Fibroblast of the aortic adventitia (primary cell): ENCODE results near the gene TP73. TPM values are rescaled to one million over a fixed set of nuclear protein-coding genes. Genes with fewer than 3 reads are reported as not detected.

Source experiments
- DNase-seq: peaks from one replicate; pipeline ENCODE4 v3.0.0-alpha.2; 2010; ENCODE audit warnings: low read depth
- H3K4me3 ChIP-seq: 2 replicates; pipeline ENCODE4 v1.5.1; 2011; ENCODE audit warnings: low read depth, mild to moderate bottlenecking, control low read depth, low read length, moderate library complexity
- total RNA-seq: library from RNA; depleted of rRNA; stranded (reverse); fragments of >200 nt; gene quantifications from 2 replicates; pipeline ENCODE4 v1.2.3, GENCODE V29; 2012; ENCODE audit warnings: low replicate concordance
- TF ChIP-seq, protein P1 (sequence below): IDR thresholded peaks from 2 replicates; pipeline ENCODE4 v1.5.1; 2011; ENCODE audit warnings: mild to moderate bottlenecking, low read length, control low read depth, inconsistent platforms; ENCODE audit not compliant: insufficient read depth

The TP73 gene
- total RNA-seq, 1 donor, result 0.18 TPM

DNA sequence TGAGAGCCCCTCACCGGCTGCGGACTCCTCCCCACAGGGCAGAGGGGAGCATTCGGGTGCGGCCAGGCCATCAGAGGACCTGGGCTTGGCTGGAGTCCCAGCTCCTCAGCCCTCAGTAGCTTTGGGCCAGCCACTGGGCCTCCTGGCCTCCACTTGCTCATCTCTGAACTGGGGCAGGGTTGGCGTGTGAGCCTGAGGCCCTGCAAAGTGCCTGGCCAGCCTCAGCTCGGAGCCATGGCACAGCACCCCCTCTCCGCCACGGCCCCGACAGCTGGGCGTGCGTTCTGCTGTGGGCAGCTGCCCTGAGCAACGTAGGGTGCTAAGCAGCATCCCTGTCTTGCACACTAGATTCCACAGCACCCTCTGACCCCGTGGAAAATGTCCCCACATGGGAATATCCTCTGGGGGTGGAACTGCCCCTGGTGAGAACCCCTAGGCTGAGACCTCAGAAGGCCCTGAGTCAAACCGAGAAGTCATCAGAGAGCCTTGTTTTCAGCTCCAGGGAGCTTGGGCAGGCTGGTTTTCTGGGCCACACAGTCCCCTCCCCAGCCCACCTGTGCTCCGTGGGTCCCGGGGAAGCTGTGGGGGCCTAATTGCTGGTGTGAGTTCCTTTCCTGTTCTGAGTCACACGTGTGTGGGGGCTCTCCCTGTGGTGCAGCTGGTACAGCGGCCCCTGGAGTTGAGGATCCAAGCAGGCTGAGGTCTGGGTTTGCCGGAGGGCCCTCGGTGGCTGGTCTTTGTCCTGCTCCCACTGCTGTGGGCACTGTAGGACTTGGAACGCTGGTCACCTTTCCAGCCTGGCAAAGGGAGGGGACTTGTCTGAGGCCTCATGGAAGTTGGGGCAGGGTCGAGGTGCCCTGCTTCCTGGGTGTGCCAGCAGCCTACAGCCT is 24.5 kb downstream of the TP73 start:
- DNase-seq, result no peak
- TF ChIP-seq, protein P1, sequence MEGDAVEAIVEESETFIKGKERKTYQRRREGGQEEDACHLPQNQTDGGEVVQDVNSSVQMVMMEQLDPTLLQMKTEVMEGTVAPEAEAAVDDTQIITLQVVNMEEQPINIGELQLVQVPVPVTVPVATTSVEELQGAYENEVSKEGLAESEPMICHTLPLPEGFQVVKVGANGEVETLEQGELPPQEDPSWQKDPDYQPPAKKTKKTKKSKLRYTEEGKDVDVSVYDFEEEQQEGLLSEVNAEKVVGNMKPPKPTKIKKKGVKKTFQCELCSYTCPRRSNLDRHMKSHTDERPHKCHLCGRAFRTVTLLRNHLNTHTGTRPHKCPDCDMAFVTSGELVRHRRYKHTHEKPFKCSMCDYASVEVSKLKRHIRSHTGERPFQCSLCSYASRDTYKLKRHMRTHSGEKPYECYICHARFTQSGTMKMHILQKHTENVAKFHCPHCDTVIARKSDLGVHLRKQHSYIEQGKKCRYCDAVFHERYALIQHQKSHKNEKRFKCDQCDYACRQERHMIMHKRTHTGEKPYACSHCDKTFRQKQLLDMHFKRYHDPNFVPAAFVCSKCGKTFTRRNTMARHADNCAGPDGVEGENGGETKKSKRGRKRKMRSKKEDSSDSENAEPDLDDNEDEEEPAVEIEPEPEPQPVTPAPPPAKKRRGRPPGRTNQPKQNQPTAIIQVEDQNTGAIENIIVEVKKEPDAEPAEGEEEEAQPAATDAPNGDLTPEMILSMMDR, result no peak
- no peak overlapping the region for H3K4me3 ChIP-seq

- TF ChIP-seq, protein P1, result no peak
- no peak overlapping the region for H3K4me3 ChIP-seq
- DNase-seq, result no peak
Observed at GRCh38 chr1:3677484-3677883, 25.2 kb downstream of the TP73 start.

- no peak for DNase-seq
- no peak overlapping the region for H3K4me3 ChIP-seq
- TF ChIP-seq, protein P1, result no peak
Observed at GRCh38 chr1:3678361-3679097, 26.2 kb downstream of the TP73 start.

- H3K4me3 ChIP-seq, result no peak overlapping the region
- TF ChIP-seq, protein P1, result no peak
- DNase-seq, result no peak
Observed at GRCh38 chr1:3679098-3679555, 26.8 kb downstream of the TP73 start.

DNA sequence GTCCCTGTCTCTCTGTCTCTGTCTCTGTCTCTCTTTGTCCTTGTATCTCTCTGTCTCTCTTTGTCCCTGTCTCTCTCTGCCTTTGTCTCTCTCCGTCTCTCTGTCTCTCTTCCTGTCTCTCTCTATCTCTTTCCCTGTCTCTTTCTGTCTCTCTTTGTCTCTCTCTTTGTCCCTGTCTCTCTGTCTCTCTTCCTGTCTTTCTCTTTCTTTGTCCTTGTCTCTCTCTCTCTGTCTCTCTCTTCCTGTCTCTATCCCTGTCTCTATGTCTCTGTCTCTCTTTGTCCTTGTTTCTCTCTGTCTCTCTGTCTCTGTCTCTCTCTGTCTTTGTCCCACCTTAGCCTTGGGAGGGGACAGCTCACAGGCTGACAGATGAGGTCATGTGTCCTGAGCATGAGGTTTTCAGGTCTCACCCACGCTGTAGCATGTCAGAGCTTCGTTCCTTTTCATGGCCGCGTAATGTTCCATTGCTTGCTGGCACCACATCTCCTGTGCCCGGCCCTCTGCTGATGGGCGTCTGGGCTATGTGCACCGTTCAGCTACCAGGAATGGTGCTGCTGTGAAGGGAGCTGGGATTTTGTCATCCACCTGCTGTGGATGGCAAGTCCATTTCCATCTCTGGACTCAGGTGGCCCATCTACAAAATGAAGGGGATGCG is 27.6 kb downstream of the TP73 start:
- TF ChIP-seq, protein P1, result no peak
- no peak overlapping the region for H3K4me3 ChIP-seq

DNA sequence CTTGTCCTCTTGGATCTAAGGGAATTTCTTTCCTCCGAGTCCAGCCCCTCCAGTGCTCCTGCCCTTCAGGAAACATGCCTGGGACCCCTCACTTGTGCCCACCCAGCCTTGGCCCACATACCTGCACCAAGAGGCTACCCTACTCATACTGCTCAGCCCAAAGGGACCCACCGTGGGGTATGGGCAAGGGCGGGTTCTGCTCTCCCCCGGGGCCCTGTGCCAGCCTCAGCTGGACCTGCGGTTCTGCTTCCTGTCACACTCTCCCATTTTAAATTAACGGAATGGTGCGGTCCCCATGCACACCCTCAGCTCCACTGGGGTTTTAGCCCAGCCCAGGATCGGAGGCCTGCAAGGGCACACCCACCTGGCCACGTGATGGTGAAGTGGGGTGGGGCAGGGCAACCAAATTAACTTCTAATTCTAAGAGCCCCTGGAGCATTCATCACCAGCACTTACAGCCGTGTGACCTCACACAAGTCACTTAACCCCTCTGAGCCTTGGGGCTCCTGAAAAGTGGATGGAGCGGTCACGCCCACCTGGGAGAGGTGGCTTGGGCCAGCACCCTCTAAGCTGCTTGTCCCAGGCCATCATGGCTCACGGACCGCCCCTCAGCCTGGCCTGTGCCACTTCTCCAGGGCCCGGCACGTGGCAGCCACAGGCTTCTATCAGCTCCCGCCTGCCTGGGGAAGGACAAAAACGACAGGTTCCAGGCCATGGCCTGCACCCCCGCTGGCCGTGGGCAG is 28.3 kb downstream of the TP73 start:
- TF ChIP-seq, protein P1, result no peak
- DNase-seq, result no peak
- H3K4me3 ChIP-seq, result no peak overlapping the region

More for the DNA sequence above, 27.6 kb downstream of the TP73 start:
- no peak for DNase-seq
